SK-N-MC (cell line): Measurements from ENCODE around the gene STX2.

Experiments used
- EZH2 ChIP-seq: fragments of 200-600 bp; sonication (generic); IDR thresholded peaks from one replicate; pipeline ENCODE4 v1.6.1; 2017; ENCODE audit warnings: antibody characterized with exemption
- POLR2AphosphoS5 ChIP-seq: IDR thresholded peaks from 2 replicates; pipeline ENCODE4 v1.6.1; 2012; ENCODE audit warnings: mild to moderate bottlenecking, low read depth, low read length, borderline replicate concordance

- TF ChIP-seq EZH2 (no peak), POLR2AphosphoS5 (no peak)
These were observed 94.8 kb downstream of the STX2 start for GRCh38 chr12:130744274-130744673.
